GM21786 (cell line): ENCODE data around the gene TERC.
"Not testable (repeated sequence)": the region's sequence is repeated elsewhere in the genome, so short reads cannot be mapped to it uniquely, and the experiment has no call there.

Experiments
- ATAC-seq: cut with Tn5 transposase; IDR thresholded peaks from one replicate; pipeline ENCODE4 v1.9.1; 2021; ENCODE audit not compliant: unreplicated experiment

Gene TERC

DNA sequence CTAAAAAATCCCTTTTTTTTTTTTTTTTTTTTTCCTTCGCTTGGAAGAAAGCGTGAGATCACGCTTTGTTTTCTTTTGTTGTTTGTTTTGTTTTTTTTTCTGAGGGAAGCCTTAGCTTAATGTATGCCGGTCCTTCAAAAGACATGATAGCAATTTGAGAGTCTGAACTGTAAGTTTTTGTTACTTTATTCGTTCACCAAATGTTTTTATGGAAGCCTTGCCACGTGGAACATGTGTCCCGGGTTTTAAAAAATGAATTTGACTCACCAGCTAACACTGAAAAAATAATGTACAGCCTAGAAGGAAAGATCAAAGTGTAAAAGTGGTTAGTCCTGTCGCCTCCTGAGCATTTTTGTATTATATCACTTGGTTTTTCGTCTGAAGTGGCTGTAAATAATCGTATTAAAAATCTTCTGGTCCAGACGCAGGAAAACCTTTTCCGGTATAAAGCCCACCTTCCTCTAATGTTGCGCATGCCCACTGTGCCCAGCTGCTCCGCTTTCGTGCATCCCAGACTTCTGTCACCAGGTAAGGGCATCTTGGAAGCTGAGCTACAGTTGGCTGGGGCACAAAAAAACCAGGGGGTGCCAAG is 7.5 kb upstream of the TERC start:
- ATAC-seq: peak; percentile 20

DNA sequence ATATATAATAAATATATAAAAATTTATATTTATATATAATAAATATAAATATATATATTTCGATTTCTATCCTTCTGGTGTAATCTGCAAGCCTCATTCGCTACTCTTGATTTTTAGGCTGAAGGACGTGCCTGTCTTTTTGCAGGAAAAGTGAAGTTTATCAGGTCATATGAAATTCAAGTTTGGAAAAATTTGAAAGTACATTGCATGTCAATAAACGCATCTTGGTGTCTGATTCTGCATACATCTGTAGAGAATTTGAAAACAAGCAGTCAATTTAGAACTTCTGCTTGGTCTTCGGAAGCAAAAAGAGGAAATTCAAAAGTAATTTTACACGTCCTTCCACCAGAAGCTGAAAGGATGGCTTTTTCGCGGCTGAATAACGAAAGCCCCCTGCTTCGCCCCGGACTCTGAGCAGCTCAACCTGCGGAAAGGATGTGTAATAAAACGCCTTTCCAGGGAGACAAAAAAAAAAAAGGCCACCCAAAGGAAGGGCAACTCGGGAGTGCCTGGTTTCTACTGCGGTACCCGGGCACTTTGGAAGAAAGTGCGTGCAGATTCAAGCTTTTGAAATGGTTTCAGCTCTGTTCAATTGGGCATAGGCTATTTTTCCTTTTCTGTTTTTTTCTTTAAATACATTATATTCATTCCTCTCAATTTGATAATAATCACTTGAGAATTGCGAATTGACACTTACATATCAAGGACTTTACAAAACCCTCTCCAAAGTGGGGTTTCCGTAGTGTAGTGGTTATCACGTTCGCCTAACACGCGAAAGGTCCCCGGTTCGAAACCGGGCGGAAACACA is 6.8 kb upstream of the TERC start:
- no peak for ATAC-seq

DNA sequence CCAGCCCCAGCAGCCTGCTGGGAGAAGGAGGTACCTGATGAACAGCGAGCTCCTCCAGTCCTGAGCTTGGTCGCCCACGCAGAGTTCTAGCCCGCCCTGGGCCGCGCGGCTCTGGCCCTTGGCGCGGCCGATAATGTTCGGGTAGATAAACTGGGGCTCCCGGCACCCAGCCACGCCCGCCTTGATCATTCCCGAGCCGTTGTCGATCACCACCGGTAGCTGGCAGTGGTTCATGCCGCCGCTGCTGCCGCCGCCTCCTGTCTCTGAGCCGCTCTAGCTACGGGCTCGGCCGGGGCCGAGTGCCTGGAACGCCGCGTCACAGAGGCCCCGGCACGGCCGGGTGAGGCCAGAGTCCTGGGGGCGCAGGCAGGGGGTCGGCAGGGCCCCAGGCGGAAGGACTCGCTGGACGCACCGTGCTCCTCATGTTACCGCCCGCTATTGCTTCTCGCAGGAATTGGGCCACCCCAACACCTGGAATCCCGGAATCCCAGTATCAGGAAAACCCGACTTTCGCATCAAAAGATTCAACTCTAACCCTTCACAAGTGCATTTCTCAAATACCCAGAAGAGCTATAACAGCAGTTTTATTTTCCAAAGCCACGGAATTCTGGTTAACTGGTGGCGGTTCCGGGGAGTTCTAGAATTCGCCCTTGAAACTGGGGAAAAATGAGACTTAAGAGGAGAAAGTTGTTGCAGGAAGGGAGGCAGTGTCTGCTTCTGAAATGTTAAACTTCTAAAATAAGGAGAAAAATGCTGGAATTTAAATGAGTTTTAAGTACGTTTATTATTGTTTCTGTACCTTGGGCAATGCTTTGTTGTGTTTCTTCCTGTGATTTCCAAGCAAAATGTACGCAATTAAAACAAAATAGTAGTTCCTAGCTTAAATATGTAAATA is 4.7 kb upstream of the TERC start, which contains the start of gene ACTRT3:
ACTRT3 (minus strand) TSS at position 275 of the 895 bp plus-strand sequence; CDS start at position 234, 41 bp downstream.
- ATAC-seq: peak; percentile 23

DNA sequence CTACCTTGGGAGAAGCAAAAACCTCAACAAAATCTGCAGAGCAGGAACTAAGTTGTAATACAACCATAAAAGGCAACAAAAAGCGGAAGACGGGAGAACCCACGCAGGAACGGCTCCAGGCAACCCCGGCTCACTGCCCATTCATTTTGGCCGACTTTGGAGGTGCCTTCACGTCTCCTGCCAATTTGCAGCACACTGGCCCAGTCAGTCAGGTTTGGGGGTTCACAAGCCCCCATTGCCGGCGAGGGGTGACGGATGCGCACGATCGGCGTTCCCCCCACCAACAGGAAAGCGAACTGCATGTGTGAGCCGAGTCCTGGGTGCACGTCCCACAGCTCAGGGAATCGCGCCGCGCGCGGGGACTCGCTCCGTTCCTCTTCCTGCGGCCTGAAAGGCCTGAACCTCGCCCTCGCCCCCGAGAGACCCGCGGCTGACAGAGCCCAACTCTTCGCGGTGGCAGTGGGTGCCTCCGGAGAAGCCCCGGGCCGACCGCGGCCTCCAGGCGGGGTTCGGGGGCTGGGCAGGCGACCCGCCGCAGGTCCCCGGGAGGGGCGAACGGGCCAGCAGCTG is 463 bp downstream of the TERC start:
- peak; percentile 29 for ATAC-seq

DNA sequence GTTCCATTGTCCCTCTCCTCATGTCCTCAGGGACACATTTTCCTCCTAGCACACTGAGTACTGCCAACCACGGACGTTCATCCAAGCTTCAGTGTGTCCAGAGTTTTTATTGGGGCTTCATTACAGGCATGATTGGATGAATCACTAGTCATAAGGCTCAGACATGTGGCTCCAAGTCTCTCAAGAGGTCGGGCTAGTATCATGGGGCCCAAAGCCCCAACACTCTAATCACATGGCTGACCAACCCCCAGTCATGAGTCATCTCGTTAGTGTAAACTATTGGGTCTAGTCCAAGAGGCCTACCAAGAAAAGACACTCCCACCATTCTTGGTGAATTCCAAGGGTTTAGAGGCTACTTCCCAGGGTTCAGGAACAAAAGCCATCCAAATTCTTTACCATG is 4.4 kb downstream of the TERC start:
- no peak for ATAC-seq

DNA sequence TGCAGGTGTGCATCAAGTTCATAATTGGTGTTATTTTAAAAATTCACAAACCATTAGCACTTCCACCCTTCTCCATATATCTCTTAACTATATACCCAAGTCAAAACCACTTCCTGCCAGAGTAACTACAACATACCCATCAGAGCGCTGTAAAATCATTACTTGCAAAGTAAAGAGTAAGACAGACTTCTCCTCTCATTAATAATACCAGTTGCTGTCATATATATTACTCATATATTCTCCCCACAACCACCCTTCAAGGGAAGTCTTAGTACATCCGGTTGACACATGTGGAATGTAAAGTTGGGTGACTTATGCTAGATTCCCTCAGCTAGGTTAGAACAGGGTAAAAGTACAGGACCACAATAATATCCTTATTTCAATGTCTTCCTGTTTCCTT is 5.6 kb downstream of the TERC start:
- ATAC-seq: peak; percentile 52

DNA sequence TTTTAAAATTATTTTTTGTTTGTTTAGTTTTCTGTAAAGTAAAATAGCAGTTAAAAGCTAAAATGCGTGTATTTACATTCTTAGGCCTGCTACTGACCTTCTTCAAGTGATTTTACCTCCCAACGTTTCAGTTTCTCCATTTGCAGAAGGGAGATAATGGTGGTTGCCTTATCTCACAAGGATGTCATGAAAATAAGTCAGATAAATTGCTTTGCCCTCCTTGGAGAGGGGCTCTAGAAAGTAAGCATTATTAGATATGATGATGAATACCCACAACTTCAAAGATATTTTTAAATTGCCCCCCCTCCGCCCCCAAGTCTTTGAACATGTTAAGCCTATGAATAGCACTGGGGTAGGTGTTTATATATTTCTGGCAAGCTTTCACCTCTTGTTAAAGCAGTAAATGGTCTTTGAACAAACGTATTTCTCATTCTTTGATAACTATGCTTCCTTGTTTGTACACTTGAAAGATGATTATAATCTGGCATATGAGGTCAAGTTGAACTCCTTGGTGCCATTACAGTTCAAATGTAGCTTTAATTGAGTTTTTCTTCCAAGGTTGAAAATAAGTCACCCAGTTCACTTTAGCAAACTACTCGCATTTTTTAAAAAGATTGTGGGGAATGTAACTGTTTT is 6.4 kb downstream of the TERC start:
- ATAC-seq: no peak

DNA sequence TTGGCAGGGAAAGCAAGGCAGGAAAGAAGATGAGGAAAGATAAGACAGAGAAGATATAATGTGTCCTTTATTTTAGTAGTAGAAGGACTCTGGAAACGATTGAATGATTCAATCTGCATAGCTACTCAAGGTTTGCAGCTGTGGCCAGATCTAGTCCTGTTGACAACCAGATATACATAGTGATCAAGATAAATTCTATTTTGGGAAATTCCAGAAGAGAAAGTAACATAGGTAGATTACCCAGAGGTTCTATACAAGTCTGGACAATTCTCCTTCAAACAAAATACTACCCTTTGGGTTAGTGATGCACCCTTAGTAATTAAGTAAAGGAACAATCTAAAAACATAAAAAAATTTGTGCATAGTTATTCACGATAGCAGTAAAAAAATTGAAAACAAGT is 9.4 kb downstream of the TERC start:
- no peak for ATAC-seq

DNA sequence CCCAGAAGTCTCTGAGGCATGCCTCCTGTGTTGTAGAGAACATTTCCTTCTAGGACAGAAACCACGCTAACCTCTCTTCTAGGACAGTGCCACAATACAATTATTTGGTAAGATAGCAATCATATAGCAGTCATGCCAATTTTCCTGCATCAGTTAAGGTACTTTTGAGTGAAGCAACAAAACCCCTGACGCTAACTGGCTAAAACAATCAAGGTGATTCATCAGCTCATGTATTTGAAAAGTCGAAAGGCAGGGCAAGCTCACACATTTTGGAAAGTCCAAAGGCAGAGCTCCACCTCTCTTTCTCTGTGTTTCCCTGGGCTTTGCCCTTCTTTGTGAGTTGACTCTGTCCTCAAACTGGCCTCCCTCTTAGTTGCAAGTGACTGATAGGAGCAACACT is 10.1 kb downstream of the TERC start:
- ATAC-seq: no peak

DNA sequence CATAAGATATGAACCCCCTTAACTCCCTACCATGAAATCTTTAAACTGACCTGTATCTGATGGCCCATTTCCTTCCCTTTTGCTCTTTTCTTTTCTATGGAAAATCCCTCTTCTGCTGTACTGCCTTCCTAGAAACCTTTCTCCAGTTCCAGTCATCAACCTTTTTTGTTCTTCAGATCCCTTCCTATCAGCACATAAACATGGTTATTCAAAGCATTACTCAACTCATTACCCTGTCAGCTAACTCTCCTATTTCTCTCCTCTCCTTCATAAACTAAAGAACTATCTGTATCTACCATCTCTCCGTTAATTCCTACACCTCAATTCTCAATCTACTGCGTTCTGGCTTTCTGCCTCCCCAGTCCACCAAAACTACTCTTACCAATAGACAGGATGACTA is 13.0 kb downstream of the TERC start:
- ATAC-seq: no peak

DNA sequence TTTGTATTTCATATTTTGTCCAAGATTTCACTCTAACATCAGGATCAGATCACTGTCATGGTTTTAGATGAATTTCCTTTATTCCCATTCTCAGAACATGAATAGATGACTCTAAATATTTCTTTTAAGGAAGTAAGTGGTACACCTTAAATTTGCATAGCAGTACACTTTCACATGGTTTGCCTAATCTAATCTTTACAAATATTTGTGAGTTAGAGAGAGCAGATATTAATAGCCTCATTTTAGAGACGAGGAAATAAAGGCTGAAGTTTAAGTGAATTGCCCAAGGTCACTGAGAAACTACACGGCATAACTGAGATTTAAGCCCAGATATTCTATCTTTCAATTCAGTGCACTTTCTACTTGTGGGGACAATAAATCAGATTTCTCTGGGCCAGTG is 14.2 kb downstream of the TERC start:
- ATAC-seq: no peak

DNA sequence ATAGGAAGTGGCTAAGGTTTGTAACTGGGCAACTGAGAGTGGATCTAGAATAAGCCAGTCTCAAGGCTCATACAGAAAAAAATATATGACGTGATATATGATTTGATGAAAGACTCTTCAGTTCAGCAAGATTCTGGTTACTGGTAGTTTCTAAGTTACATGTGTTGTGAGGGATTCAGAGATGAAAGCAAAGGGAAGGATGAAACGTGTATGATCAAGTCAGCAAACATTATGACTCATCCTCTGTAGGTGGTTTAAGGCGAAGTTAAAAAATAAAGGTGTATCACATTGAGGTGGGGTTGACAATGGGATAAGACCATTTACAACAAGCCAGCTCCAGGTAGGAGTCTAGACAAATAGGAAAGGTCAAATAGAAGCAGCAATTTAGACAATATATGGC is 16.2 kb downstream of the TERC start:
- no peak for ATAC-seq

DNA sequence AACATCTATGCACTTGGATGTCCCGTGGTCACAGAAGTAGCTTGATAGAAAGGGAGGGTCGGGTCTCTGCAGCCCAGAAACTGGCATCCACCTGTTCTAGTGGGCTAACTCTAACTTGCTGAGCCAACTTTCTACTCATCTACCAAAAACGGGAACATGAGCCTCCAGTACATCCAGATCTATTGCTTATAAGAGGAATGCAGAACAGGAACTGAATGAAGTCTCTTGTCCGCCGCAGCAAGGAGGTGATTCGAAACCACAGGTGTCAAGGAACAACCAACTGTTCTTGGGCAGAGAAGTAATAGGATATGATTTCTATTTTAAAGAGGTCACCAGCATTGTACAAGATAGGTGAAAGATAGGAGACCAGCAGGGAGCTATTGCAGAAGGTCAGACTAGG is 17.9 kb downstream of the TERC start:
- ATAC-seq: no peak

DNA sequence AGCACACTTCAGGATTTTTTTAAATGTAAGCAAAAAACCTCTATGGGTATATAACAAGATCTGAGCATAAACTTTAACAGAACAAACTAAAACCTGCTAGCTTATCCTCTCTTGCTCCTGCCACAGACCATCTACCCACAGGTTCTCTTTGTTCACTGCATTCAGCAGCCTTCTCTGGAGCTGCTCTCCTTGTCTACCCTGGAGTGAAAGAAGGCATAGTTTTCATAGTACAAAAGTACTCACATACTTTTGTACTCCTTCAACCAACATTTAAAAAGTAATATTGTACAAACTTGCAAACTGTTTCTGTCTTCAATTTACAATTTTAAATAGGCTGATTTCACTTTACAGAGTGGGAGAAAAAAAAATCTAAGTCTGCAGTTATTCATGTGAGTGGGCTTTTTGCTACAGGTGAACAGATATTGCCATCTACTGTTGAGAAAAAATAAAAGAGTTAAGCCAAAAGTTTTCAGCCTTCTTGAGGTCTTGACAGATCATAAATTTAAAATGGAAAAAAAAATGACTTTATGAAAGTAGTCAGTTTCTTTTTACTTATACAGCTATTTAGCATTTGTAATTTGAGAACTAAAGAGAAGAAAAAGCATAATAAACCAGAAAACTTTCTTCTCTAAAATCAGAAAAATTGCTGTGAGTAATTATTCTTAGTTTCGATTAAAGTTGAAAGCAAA is 20.4 kb downstream of the TERC start:
- no peak for ATAC-seq

DNA sequence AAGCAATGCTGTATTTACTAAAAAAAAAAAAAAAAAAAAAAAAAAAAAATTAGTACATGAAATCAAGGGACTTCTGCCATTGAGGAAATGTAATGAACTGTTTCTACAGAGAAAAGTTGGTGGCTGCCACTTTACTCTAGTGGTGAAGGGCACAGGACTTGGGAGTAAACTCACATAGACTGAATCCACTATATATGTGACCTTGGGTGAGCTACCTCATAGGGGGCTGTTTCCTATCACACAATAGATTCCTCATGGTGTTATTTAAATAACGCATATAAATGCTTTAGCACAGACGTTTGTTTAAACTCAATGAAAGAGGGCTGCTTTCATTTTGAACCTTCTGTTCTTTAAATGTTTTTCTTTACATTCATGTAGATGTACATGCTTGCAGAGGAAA is 25.8 kb downstream of the TERC start:
- no peak for ATAC-seq

DNA sequence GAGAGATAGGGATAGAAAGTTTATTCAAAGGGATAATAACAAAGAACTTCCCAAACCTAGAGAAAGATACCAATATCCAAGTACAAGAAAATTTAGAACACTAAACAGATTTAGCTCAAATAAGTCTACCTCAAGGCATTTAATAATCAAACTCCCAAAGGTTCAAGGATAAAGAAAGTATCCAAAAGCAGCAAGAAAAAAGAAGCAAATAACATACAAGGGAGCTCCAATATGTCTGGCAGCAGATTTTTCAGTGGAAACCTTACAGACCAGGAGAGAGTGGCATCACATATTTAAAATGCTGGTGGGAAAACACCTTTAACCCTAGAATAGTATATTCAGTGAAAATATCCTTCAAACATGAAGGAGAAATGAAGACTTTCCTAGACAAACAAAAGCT is 33.0 kb downstream of the TERC start:
- ATAC-seq: not testable (repeated sequence)

DNA sequence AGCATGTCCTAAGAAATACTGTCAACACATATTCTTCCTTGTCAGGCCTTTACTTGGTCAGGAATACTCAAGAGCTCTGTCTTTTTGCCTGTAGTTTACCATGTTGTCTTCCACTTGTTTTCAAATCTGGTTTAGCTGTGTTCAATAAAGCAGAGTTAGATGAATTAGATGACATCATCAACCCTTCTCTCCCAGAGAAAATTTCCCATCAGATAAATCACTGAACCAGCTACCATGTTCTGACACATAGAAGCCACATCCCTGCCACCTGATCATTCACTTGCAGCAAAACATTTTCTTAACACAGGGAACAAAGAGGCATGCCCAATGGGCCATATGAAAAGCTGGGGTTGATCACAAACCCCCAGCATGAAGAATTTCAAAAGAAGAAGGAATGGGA is 42.1 kb downstream of the TERC start:
- no peak for ATAC-seq

DNA sequence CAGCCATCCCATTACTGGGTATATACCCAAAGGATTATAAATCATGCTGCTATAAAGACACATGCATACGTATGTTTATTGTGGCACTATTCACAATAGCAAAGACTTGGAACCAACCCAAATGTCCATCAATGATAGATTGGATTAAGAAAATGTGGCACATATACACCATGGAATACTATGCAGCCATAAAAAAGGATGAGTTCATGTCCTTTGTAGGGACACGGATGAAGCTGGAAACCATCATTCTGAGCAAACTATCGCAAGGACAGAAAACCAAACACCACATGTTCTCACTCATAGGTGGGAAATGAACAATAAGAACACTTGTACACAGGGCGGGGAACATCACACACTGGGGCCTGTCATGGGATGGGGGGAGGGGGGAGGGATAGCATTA is 46.4 kb downstream of the TERC start:
- ATAC-seq: not testable (repeated sequence)
